HG02588 (cell line): ENCODE data around the gene HOMER1.
"Not testable (repeated sequence)": the region's sequence is repeated elsewhere in the genome, so short reads cannot be mapped to it uniquely, and the experiment has no call there.

ENCODE experiments used
- ATAC-seq: cut with Tn5 transposase; IDR thresholded peaks from one replicate; pipeline ENCODE4 v1.9.1; 2021; ENCODE audit warnings: mild to moderate bottlenecking, moderate library complexity; ENCODE audit not compliant: unreplicated experiment

HOMER1 gene

GRCh38 chr5:79518718-79519117, 4.8 kb upstream of the HOMER1 start:
- no peak for ATAC-seq

GRCh38 chr5:79517601-79518000, 3.7 kb upstream of the HOMER1 start:
- no peak for ATAC-seq

- no peak for ATAC-seq
Observed at GRCh38 chr5:79516986-79517385, 3.1 kb upstream of the HOMER1 start.

GRCh38 chr5:79516331-79516730, 2.4 kb upstream of the HOMER1 start:
- not testable (repeated sequence) for ATAC-seq

- ATAC-seq = peak; percentile 85
Observed at GRCh38 chr5:79514391-79515105, 614 bp upstream of the HOMER1 start.

GRCh38 chr5:79513308-79513703, 628 bp downstream of the HOMER1 start:
- no peak for ATAC-seq

GRCh38 chr5:79512471-79513307, 1.2 kb downstream of the HOMER1 start:
- ATAC-seq = no peak

- no peak for ATAC-seq
Observed at GRCh38 chr5:79512049-79512448, 1.9 kb downstream of the HOMER1 start.

GRCh38 chr5:79510638-79511037, 3.3 kb downstream of the HOMER1 start:
- no peak for ATAC-seq

- ATAC-seq = no peak
Observed at GRCh38 chr5:79509244-79509885, 4.6 kb downstream of the HOMER1 start.

GRCh38 chr5:79508794-79509193, 5.1 kb downstream of the HOMER1 start:
- no peak for ATAC-seq

GRCh38 chr5:79508354-79508753, 5.6 kb downstream of the HOMER1 start:
- no peak for ATAC-seq

GRCh38 chr5:79507251-79508205, 6.4 kb downstream of the HOMER1 start:
- no peak for ATAC-seq

GRCh38 chr5:79505138-79505537, 8.8 kb downstream of the HOMER1 start:
- no peak for ATAC-seq

GRCh38 chr5:79503794-79504495, 10.0 kb downstream of the HOMER1 start:
- no peak for ATAC-seq

GRCh38 chr5:79499640-79500273, 14.2 kb downstream of the HOMER1 start:
- no peak for ATAC-seq

GRCh38 chr5:79495311-79495710, 18.6 kb downstream of the HOMER1 start:
- ATAC-seq = no peak

GRCh38 chr5:79493596-79494345, 20.2 kb downstream of the HOMER1 start:
- ATAC-seq = no peak
